Stimulated activated CD8-positive, alpha-beta memory T cell treated with anti-CD3 and anti-CD28 coated beads, Interleukin-4, amount 100 ng/mL, for 4 hours (primary cell): ENCODE results near the gene HCN3.
"Not testable (repeated sequence)": the region's sequence is repeated elsewhere in the genome, so short reads cannot be mapped to it uniquely, and the experiment has no call there.

Experiments
- DNase-seq, 2 donors: peaks; one replicate each; pipeline ENCODE4 v3.0.0-alpha.2; 2020; ENCODE audit warnings: low read depth in 2 of 2, low spot score in 1 of 2

Gene HCN3

DNA sequence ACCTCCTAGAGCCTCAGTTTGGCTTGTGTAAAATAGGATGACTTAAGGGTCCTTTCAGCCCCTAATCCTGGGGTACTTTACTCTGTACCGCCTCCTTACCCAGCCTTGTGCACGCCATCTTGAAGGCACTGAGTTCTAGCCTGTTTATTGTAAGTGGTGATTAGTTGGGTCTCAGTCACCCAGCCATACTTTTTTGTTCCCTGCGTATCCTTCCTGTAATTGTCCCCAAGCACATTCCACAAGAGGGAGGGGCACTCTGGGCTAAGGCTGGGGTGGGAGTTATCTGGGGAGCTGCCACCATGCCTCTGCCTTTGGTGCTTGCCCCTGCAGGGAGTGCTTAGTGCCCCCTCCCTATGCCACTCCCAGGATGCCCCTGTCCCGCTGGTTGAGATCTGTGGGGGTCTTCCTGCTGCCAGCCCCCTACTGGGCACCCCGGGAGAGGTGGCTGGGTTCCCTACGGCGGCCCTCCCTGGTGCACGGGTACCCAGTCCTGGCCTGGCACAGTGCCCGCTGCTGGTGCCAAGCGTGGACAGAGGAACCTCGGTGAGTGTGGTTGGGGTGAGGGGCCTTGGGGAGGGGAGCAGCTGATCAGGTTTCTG, 32.3 kb downstream of the HCN3 start:
- no peak for DNase-seq

DNA sequence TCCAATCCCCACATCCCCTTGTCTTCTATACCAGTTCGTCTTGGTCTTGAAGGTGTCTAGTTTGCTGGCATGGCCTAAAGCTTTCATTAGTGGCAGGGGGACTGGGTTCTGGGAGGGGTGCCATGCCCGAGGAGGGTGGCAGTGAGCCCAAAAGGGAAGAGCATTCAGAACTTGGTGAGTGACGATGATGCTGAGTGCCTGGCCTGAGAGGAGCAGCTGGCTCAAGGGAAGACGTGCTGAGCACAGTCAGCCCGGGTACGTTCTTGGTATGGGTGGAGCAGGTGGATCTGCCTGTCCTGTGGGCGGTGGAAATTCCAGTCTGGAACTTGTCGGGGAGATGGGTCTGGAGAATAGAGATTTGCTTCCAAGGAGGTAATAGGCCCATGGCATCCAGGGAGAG, 36.0 kb downstream of the HCN3 start:
- no peak for DNase-seq

GRCh38 chr1:155316922-155317321, 39.7 kb downstream of the HCN3 start:
- no peak for DNase-seq

GRCh38 chr1:155318082-155318481, 40.8 kb downstream of the HCN3 start:
- no peak for DNase-seq

GRCh38 chr1:155319536-155319935, 42.3 kb downstream of the HCN3 start:
- no peak for DNase-seq

DNA sequence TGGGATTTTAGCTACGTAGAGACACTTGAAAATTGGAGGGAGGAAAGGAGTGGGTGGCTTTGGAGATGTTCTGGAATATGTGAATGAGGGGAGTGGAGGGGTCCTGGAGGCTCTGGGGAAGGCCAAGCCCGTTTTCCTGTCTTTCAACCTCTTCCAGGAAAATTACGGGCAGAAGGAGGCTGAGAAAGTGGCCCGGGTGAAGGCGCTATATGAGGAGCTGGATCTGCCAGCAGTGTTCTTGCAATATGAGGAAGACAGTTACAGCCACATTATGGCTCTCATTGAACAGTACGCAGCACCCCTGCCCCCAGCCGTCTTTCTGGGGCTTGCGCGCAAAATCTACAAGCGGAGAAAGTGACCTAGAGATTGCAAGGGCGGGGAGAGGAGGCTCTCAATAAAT, 43.0 kb downstream of the HCN3 start:
- no peak for DNase-seq

DNA sequence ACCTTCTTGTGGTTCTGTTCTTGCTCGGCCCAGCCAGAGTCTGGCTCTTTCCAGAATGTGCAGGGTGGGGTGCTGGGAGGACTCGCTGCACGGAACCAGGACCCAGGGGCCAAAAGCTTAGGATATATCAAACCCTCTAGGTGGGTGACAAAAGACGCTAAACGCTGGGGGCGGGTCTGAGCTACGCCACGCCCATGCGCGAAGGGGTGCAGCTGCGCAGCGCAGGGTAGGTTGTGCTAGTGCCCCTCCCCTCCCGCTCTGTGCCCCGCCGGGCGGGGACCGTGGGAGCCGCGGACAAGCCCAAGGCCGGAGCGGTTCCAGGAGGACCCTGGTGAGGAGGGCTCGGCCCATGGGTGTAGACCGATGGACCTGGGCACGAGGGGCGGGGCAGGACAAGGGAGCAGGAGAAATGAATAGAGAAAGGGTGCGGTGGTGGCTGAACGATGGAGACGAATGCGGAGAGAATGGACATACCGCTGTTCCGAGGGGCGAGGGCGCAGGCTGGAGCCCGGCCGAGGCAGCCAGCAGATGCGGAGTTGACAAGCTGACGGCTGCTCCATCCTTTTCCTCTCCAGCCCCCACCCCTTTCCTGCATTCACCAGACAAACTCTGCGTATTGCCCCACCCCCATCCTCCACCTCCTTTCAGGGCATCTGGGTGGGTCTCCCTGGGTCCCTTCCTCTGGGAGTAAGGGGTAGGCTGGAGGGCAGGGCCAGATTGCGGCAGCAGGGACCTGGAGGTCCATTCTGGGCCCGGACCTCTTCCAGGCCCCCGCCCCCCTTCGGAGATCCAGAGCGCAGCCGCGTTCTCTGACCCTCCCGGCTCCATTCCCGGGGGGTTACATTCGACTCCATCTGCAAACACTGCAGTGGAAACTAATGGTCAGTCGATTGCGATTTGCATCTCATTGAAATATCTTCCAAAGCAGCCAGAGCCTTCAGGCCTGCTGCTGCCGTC, 43.7 kb downstream of the HCN3 start, which contains the start of gene RUSC1:
Gene RUSC1 (plus strand): TSS at position 234 of the 957 bp plus-strand sequence. CDS start 880 bp downstream, outside the sequence.
- DNase-seq = peak; percentile 45 to 46

DNA sequence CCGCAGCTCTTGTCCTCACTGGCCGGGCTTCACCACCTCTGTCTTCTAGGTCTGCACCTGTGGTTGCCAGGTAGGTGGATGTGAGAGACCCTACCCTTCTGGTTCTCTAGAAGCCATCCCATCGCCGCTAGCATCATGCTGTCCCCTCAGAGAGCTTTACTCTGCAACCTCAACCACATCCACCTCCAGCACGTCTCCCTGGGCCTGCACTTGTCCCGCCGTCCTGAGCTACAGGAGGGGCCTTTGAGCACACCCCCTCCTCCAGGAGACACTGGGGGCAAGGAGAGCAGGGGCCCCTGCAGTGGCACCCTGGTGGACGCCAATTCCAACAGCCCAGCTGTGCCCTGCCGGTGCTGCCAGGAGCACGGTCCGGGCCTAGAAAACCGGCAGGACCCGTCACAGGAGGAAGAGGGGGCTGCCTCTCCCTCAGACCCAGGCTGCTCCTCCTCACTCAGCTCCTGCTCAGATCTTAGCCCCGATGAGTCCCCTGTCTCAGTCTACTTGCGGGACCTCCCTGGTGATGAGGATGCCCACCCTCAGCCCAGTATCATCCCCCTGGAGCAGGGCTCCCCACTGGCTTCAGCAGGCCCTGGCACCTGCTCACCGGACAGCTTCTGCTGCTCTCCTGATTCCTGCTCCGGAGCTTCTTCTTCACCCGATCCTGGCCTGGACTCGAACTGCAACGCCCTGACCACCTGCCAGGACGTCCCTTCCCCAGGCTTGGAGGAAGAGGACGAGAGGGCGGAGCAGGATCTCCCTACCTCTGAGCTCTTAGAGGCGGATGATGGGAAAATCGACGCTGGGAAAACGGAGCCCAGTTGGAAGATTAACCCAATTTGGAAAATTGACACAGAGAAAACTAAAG, 44.6 kb downstream of the HCN3 start:
- DNase-seq = no peak

GRCh38 chr1:155322571-155322952, 45.3 kb downstream of the HCN3 start:
- DNase-seq = no peak

DNA sequence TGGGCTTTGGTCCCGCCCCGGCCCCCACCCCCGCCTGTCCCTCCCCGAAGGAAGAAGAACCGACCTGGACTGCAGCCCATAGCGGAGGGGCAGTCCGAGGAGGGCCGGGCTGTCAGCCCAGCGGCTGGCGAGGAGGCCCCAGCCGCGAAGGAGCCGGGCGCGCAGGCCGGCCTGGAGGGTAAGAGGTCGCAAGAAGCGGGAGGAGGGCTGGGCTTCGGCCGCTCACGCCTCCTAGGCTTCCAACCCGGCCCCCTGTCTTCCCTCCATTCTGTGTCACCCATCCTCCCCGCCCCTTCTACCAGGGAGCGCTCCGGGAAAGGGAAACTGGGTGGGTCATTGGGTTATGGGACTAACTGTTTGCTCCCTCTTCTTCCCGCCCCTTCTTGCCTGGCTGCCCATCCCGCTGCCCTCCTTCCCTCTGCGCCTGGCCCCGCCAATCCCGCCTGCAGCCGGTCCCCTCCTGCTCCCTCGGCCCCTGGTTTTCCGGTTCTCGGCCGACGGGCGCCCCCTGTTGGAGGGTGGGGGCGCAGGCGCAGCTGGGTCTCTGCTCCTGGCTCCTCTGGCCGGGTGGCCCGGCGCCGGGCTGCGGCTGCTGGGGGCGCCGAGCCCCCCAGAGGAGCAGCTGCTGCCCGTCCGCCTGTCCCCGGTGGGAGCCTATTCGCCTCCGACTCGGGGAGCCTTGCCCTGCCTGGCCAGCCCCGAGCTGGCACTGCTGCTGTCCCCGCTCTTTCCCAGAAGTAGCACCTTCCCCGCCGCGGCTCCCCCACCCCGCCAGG, 45.9 kb downstream of the HCN3 start:
- peak; percentile 64 to 72 for DNase-seq

- DNase-seq = peak; percentile 50 to 68
Measured at GRCh38 chr1:155323729-155324036, 46.4 kb downstream of the HCN3 start.

- DNase-seq = peak; percentile 56 to 70
Measured at GRCh38 chr1:155324037-155324716, 46.9 kb downstream of the HCN3 start.

DNA sequence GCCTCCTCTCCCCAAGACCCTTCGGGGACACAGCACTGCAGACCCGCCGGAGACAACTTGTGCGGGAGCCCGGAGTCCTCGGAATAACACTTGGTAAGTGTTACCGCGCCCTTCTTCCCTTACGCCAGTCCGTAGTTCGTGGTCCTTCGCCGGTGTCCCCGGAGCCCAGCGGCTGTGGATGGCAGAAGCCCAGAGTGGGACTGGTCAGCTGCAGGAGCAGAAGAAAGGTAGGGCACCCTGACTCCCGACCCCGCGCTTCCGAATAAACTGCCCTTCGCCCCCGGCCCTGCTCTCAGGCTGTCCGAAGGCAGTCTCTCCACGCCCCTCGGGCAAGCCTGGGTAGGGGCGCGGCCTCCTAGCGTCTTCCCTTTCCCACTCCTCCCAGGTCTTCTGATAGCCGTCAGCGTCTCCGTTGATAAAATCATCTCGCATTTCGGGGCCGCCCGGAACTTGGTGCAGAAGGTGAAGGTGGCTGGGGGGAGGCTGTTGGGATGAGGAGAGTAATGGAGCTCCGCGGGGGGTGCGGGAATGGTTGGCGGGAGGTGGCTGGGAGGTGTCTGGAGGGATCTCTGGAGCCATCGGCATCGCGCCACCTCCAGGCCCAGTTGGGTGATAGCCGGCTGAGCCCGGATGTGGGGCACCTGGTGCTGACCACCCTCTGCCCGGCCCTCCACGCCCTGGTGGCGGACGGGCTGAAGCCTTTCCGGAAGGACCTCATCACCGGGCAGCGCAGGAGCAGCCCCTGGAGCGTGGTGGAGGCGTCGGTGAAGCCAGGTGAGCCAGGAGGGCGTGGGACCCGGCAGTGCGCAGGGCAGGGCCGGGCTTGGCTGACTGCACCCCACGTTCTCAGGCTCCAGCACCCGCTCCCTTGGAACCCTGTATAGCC, 47.7 kb downstream of the HCN3 start:
- DNase-seq = no peak

- DNase-seq = no peak
Measured at GRCh38 chr1:155325603-155325893, 48.3 kb downstream of the HCN3 start.

DNA sequence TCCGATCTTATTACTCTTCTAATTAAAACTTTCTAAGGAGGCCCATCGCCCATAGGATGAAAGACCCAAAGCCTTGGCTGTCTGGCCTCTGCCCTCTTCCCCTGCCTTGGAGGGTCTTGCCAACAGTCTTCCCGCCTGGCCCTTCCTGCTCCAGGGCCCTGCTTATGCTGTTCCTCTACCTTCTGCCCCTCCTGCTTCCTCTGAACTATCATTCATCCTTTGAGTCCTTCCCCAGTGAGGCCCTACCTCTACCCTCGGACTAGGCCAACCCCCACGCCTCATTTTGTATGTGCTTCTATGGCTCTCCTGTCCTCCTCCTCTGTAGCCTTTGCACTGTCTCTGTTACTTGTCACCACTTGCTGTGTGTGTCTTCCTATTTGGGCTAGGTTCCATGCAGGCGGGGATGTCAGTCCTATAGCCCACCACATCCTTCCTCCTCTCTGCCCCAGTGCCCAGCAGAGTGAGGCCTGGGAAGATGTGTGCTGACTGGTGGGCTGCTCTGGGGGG, 48.8 kb downstream of the HCN3 start:
- no peak for DNase-seq

- DNase-seq = no peak
Measured at GRCh38 chr1:155326631-155327037, 49.4 kb downstream of the HCN3 start.

DNA sequence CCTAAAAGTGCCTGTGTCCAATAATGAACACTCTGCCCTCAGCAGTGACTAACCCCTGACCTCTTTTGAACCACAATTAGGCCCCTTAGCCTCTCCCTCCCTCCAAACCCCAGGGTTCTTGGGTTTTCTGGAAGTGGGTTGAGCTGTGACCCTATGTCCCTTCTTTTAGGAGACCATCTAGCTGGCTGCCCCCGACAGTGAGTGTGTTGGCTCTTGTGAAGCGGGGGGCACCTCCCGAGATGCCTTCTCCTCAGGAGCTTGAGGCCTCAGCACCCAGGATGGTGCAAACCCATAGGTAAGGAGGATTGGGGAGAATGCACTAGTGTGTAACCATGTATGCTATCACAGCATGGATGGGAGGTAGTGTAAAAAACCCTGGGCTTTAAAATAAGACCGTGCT, 50.7 kb downstream of the HCN3 start:
- DNase-seq = no peak

GRCh38 chr1:155328856-155329255, 51.6 kb downstream of the HCN3 start:
- DNase-seq = not testable (repeated sequence)

- DNase-seq = no peak
Measured at GRCh38 chr1:155329980-155330598, 52.8 kb downstream of the HCN3 start.
